ENCODE results near the gene ASAH2.

Gene ASAH2

GRCh38 chr10:50248598-50248997, 2.7 kb downstream of the ASAH2 start:
- peaks cover 4% of the 10 kb centered on the region for H3K27me3 ChIP-seq (ENCODE audit: insufficient read depth, poor library complexity, severe bottlenecking)
- H3K27ac ChIP-seq (replicated peaks) = no peak overlapping the region
- no peak overlapping the region for H3K4me3 ChIP-seq (replicated peaks; ENCODE audit: insufficient read depth, low read length)
- no peak for TF ChIP-seq SPI1 (IDR thresholded peaks at IDR 0.05; ENCODE audit: borderline replicate concordance, low read depth)
- TF ChIP-seq POLR2AphosphoS5 (IDR thresholded peaks at IDR 0.05; ENCODE audit: low read depth) = no peak
- no peak for TF ChIP-seq GABPA (IDR thresholded peaks at IDR 0.05; ENCODE audit: low read depth)
- TF ChIP-seq, protein P1, sequence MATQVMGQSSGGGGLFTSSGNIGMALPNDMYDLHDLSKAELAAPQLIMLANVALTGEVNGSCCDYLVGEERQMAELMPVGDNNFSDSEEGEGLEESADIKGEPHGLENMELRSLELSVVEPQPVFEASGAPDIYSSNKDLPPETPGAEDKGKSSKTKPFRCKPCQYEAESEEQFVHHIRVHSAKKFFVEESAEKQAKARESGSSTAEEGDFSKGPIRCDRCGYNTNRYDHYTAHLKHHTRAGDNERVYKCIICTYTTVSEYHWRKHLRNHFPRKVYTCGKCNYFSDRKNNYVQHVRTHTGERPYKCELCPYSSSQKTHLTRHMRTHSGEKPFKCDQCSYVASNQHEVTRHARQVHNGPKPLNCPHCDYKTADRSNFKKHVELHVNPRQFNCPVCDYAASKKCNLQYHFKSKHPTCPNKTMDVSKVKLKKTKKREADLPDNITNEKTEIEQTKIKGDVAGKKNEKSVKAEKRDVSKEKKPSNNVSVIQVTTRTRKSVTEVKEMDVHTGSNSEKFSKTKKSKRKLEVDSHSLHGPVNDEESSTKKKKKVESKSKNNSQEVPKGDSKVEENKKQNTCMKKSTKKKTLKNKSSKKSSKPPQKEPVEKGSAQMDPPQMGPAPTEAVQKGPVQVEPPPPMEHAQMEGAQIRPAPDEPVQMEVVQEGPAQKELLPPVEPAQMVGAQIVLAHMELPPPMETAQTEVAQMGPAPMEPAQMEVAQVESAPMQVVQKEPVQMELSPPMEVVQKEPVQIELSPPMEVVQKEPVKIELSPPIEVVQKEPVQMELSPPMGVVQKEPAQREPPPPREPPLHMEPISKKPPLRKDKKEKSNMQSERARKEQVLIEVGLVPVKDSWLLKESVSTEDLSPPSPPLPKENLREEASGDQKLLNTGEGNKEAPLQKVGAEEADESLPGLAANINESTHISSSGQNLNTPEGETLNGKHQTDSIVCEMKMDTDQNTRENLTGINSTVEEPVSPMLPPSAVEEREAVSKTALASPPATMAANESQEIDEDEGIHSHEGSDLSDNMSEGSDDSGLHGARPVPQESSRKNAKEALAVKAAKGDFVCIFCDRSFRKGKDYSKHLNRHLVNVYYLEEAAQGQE (IDR thresholded peaks at IDR 0.05; ENCODE audit: insufficient replicate concordance, low read depth) = no peak
- TF ChIP-seq, protein P2, sequence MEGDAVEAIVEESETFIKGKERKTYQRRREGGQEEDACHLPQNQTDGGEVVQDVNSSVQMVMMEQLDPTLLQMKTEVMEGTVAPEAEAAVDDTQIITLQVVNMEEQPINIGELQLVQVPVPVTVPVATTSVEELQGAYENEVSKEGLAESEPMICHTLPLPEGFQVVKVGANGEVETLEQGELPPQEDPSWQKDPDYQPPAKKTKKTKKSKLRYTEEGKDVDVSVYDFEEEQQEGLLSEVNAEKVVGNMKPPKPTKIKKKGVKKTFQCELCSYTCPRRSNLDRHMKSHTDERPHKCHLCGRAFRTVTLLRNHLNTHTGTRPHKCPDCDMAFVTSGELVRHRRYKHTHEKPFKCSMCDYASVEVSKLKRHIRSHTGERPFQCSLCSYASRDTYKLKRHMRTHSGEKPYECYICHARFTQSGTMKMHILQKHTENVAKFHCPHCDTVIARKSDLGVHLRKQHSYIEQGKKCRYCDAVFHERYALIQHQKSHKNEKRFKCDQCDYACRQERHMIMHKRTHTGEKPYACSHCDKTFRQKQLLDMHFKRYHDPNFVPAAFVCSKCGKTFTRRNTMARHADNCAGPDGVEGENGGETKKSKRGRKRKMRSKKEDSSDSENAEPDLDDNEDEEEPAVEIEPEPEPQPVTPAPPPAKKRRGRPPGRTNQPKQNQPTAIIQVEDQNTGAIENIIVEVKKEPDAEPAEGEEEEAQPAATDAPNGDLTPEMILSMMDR (IDR thresholded peaks at IDR 0.05; ENCODE audit: insufficient read depth, low read length) = no peak
- no peak for DNase-seq (ENCODE audit: low read depth in 1 of 2, low spot score in 1 of 2)

DNA sequence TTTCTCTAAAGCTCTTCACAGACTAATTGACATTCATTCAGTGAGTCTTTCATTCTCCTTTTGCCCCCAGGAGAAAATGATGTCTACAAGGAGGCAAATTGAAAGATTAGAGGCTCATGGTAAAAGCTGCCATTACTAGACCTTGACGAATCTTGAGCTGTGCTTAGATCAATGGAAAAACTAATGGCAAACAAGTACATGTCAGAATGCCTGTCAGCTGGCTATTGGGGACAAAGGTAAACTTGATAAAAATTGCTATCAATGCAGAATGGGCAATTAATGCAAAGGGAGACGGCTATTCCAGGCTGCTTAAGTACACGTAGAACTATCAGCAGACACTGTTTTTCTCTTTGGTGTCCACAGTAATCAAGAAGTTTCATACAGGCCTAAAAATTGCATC, 3.3 kb downstream of the ASAH2 start:
- Histone ChIP-seq H3K27ac (replicated peaks) (no peak overlapping the region), H3K27me3 (ENCODE audit: insufficient read depth, poor library complexity, severe bottlenecking) (peaks cover 4% of the 10 kb centered on the region), H3K4me3 (replicated peaks; ENCODE audit: insufficient read depth, low read length) (no peak overlapping the region)
- DNase-seq (ENCODE audit: low read depth in 1 of 2, low spot score in 1 of 2) = no peak
- TF ChIP-seq, protein P2 (IDR thresholded peaks at IDR 0.05; ENCODE audit: insufficient read depth, low read length) = no peak
- TF ChIP-seq GABPA (IDR thresholded peaks at IDR 0.05; ENCODE audit: low read depth) (no peak), POLR2AphosphoS5 (IDR thresholded peaks at IDR 0.05; ENCODE audit: low read depth) (no peak), SPI1 (IDR thresholded peaks at IDR 0.05; ENCODE audit: borderline replicate concordance, low read depth) (no peak)
- TF ChIP-seq, protein P1 (IDR thresholded peaks at IDR 0.05; ENCODE audit: insufficient replicate concordance, low read depth) = no peak

GRCh38 chr10:50244201-50244600, 7.1 kb downstream of the ASAH2 start:
- H3K27ac ChIP-seq (replicated peaks) = no peak overlapping the region
- DNase-seq (ENCODE audit: low read depth in 1 of 2, low spot score in 1 of 2) = no peak
- H3K27me3 ChIP-seq (ENCODE audit: insufficient read depth, poor library complexity, severe bottlenecking) = peaks cover 4% of the 10 kb centered on the region
- H3K4me3 ChIP-seq (replicated peaks; ENCODE audit: insufficient read depth, low read length) = no peak overlapping the region
- TF ChIP-seq GABPA (IDR thresholded peaks at IDR 0.05; ENCODE audit: low read depth) (no peak), SPI1 (IDR thresholded peaks at IDR 0.05; ENCODE audit: borderline replicate concordance, low read depth) (no peak), POLR2AphosphoS5 (IDR thresholded peaks at IDR 0.05; ENCODE audit: low read depth) (no peak)
- TF ChIP-seq, protein P1 (IDR thresholded peaks at IDR 0.05; ENCODE audit: insufficient replicate concordance, low read depth) = no peak
- TF ChIP-seq, protein P2 (IDR thresholded peaks at IDR 0.05; ENCODE audit: insufficient read depth, low read length) = no peak

Data from HL-60 (cell line).